HepG2 (cell line): ENCODE results near the gene PRPSAP1. TPM values are rescaled to one million over a fixed set of nuclear protein-coding genes. Genes with fewer than 3 reads are reported as not detected.
A peak's percentile ranks its signal among the peaks of the same experiment; 100 is the strongest.

ENCODE experiments used
- ARNT2 ChIP-seq: sonication (generic); formaldehyde crosslinking; IDR thresholded peaks from 2 replicates; pipeline ENCODE4 v1.8.0; 2022; ENCODE audit warnings: mild to moderate bottlenecking, low read depth, missing genetic modification reagents, moderate library complexity
- RBM22 ChIP-seq: fragments of 200-400 bp; formaldehyde crosslinking; optimal IDR thresholded peaks from 2 replicates; pipeline ENCODE3; 2017; ENCODE audit warnings: mild to moderate bottlenecking, low read length, moderate library complexity
- SP1 ChIP-seq, 2 experiments: fragments of 450-650 bp in 1 of 2; sonication (generic) in 1 of 2; formaldehyde crosslinking in 1 of 2; IDR thresholded peaks; 2 replicates each; pipeline versions ENCODE4 v1.4.0 to v1.6.1; 2016 to 2020; ENCODE audit warnings: missing genetic modification reagents in 1 of 2
- ZMYM3 ChIP-seq: sonication (generic); formaldehyde crosslinking; IDR thresholded peaks from 2 replicates; pipeline ENCODE4 v1.5.1; 2020; ENCODE audit warnings: mild to moderate bottlenecking, missing genetic modification reagents
- ZNF124 ChIP-seq: sonication (generic); formaldehyde crosslinking; IDR thresholded peaks from 2 replicates; pipeline ENCODE4 v1.4.0; 2020; ENCODE audit warnings: missing genetic modification reagents
- ZNF207 ChIP-seq: fragments of 450-650 bp; IDR thresholded peaks from 2 replicates; pipeline ENCODE4 v1.6.1; 2016; ENCODE audit warnings: antibody characterized with exemption, borderline replicate concordance
- ZNF274 ChIP-seq: sonication (generic); formaldehyde crosslinking; IDR thresholded peaks from 2 replicates; pipeline ENCODE4 v1.5.1; 2020; ENCODE audit warnings: mild to moderate bottlenecking, missing genetic modification reagents
- ZNF460 ChIP-seq: sonication (generic); formaldehyde crosslinking; IDR thresholded peaks from 2 replicates; pipeline ENCODE4 v1.5.1; 2020; ENCODE audit warnings: missing genetic modification reagents, mild to moderate bottlenecking, borderline replicate concordance
- polyA plus RNA-seq, 8 experiments: library from polyadenylated mRNA; depleted of rRNA in 3 of 8; stranded (reverse) in 7 of 8; unstranded in 1 of 8; fragments of >200 nt; fragmentation: Illumina TruSeq in 4 of 8; extraction: Trizol in 4 of 8; gene quantifications; 2 replicates each; pipeline versions ENCODE4 v1.2.1 to v1.2.3, GENCODE V29; 2011 to 2016; ENCODE audit warnings: low read depth in 4 of 8, missing spikeins in 1 of 8, mixed read lengths in 1 of 8; ENCODE audit not compliant: insufficient read depth in 1 of 8
- total RNA-seq, 5 experiments: library from RNA; depleted of rRNA; stranded (reverse); fragments of >200 nt; fragmentation: Illumina TruSeq; extraction: Trizol; gene quantifications; 2 replicates each; pipeline ENCODE4 v1.2.3, GENCODE V29; 2016; ENCODE audit warnings: low read depth in 1 of 5
- TF ChIP-seq, protein P1 (sequence below): sonication (generic); formaldehyde crosslinking; IDR thresholded peaks from 2 replicates; pipeline ENCODE4 v1.4.0; 2020; ENCODE audit warnings: low read depth, mild to moderate bottlenecking, missing genetic modification reagents
- TF ChIP-seq, protein P2 (sequence below): sonication (generic); formaldehyde crosslinking; IDR thresholded peaks from 2 replicates; pipeline ENCODE4 v1.8.0; 2022; ENCODE audit warnings: mild to moderate bottlenecking, missing genetic modification reagents; ENCODE audit not compliant: insufficient replicate concordance
- TF ChIP-seq, protein P3 (sequence below): IDR thresholded peaks from 2 replicates; pipeline ENCODE4 v1.6.1; 2012; ENCODE audit warnings: low read length, improper control_type of control experiment
- TF ChIP-seq, protein P4 (sequence below): sonication (generic); formaldehyde crosslinking; IDR thresholded peaks from 2 replicates; pipeline ENCODE4 v1.4.0; 2020; ENCODE audit warnings: missing genetic modification reagents

Gene PRPSAP1
- total and polyA plus RNA-seq, 2 of the 13 experiments (the other 11 are each of a cell fraction or from before 2014, with no cell fraction given), result 91.1 to 314 TPM

GRCh38 chr17:76391200-76391715, 37.5 kb upstream of the PRPSAP1 start (continued):
- TF ChIP-seq, protein P1, sequence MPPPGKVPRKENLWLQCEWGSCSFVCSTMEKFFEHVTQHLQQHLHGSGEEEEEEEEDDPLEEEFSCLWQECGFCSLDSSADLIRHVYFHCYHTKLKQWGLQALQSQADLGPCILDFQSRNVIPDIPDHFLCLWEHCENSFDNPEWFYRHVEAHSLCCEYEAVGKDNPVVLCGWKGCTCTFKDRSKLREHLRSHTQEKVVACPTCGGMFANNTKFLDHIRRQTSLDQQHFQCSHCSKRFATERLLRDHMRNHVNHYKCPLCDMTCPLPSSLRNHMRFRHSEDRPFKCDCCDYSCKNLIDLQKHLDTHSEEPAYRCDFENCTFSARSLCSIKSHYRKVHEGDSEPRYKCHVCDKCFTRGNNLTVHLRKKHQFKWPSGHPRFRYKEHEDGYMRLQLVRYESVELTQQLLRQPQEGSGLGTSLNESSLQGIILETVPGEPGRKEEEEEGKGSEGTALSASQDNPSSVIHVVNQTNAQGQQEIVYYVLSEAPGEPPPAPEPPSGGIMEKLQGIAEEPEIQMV (CRISPR knock-in tag), result no peak
- TF ChIP-seq, protein P2, sequence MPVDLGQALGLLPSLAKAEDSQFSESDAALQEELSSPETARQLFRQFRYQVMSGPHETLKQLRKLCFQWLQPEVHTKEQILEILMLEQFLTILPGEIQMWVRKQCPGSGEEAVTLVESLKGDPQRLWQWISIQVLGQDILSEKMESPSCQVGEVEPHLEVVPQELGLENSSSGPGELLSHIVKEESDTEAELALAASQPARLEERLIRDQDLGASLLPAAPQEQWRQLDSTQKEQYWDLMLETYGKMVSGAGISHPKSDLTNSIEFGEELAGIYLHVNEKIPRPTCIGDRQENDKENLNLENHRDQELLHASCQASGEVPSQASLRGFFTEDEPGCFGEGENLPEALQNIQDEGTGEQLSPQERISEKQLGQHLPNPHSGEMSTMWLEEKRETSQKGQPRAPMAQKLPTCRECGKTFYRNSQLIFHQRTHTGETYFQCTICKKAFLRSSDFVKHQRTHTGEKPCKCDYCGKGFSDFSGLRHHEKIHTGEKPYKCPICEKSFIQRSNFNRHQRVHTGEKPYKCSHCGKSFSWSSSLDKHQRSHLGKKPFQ (CRISPR knock-in tag), result no peak
- no peak for TF ChIP-seq ZNF460 (CRISPR knock-in tag)
- TF ChIP-seq, protein P3, sequence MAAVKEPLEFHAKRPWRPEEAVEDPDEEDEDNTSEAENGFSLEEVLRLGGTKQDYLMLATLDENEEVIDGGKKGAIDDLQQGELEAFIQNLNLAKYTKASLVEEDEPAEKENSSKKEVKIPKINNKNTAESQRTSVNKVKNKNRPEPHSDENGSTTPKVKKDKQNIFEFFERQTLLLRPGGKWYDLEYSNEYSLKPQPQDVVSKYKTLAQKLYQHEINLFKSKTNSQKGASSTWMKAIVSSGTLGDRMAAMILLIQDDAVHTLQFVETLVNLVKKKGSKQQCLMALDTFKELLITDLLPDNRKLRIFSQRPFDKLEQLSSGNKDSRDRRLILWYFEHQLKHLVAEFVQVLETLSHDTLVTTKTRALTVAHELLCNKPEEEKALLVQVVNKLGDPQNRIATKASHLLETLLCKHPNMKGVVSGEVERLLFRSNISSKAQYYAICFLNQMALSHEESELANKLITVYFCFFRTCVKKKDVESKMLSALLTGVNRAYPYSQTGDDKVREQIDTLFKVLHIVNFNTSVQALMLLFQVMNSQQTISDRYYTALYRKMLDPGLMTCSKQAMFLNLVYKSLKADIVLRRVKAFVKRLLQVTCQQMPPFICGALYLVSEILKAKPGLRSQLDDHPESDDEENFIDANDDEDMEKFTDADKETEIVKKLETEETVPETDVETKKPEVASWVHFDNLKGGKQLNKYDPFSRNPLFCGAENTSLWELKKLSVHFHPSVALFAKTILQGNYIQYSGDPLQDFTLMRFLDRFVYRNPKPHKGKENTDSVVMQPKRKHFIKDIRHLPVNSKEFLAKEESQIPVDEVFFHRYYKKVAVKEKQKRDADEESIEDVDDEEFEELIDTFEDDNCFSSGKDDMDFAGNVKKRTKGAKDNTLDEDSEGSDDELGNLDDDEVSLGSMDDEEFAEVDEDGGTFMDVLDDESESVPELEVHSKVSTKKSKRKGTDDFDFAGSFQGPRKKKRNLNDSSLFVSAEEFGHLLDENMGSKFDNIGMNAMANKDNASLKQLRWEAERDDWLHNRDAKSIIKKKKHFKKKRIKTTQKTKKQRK, result no peak
- TF ChIP-seq, protein P4, sequence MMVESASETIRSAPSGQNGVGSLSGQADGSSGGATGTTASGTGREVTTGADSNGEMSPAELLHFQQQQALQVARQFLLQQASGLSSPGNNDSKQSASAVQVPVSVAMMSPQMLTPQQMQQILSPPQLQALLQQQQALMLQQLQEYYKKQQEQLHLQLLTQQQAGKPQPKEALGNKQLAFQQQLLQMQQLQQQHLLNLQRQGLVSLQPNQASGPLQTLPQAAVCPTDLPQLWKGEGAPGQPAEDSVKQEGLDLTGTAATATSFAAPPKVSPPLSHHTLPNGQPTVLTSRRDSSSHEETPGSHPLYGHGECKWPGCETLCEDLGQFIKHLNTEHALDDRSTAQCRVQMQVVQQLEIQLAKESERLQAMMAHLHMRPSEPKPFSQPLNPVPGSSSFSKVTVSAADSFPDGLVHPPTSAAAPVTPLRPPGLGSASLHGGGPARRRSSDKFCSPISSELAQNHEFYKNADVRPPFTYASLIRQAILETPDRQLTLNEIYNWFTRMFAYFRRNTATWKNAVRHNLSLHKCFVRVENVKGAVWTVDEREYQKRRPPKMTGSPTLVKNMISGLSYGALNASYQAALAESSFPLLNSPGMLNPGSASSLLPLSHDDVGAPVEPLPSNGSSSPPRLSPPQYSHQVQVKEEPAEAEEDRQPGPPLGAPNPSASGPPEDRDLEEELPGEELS (CRISPR knock-in tag), result no peak
- no peak for TF ChIP-seq ZNF124 (CRISPR knock-in tag)
- no peak for TF ChIP-seq ARNT2 (CRISPR knock-in tag)
- no peak for TF ChIP-seq ZNF274
- TF ChIP-seq ZMYM3 (CRISPR knock-in tag), result no peak
- TF ChIP-seq SP1 (IDR thresholded peaks at IDR 0.05), result no peak
- no peak for TF ChIP-seq SP1 (CRISPR knock-in tag; IDR thresholded peaks at IDR 0.05)
- TF ChIP-seq RBM22, result peak; percentile 93
- no peak for TF ChIP-seq ZNF207
